IPS-18c (cell line): ENCODE results near the gene DTD1.

Source experiments
- H3K4me3 ChIP-seq: 2 replicates; pipeline ENCODE4 v1.7.0; 2013; ENCODE audit warnings: low read depth, mild to moderate bottlenecking, low read length, moderate library complexity; ENCODE audit not compliant: insufficient read depth
- H3K9me3 ChIP-seq: one replicate; pipeline ENCODE4 v1.6.1; 2013; ENCODE audit warnings: mild to moderate bottlenecking, low read length, moderate library complexity; ENCODE audit not compliant: control insufficient read depth, insufficient read depth

The DTD1 gene

GRCh38 chr20:18587665-18588573 lies at the start of gene DTD1:
Gene DTD1, plus strand, starts transcription at chr20:18588054. Its CDS starts 19 bp downstream, at chr20:18588073.
- Histone ChIP-seq H3K9me3 (peaks cover 2% of the 10 kb centered on the region), H3K4me3 (peak within 1 kb of the TSS; percentile 77)

DNA sequence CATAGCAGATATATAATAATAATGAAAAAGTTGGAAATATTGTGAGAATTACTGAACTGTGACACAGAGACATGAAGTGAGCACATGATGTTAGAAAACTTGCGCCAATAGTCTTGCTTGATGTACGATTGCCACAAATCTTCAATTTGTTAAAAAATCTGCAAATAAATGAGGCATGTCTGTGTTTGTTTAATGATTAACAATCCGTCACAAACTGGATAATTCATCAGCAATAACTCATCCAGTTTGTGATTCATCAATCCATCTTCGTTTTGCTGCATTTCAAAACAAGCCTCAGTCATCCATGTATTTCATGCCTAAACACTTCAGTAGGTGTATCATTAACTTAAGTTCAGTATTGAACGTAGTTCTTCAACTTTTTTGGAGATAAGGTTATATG lies 46.1 kb upstream of the DTD1 start:
- no peak overlapping the region for H3K4me3 ChIP-seq
- no peaks in the 10 kb centered on the region for H3K9me3 ChIP-seq

DNA sequence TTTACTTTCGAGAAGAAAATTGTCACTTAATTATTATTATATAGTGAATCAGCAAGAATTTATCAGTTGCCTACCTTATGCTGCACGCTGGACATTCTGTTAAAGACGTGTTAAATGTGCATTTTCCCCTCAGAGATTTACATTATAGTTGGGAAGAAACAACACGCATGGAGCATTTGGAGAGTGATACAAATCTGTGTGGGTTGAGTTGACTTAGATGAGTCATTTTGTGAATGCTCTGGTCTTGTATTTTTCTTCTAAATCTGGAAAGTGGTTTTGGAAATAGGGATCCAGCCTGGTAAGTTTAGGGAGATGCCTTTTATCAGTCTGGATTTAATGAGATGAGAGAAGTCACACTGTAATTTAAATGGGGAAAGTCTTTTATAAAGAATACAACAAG lies 44.6 kb upstream of the DTD1 start:
- Histone ChIP-seq H3K9me3 (no peaks in the 10 kb centered on the region), H3K4me3 (no peak overlapping the region)

GRCh38 chr20:18543932-18544331 lies 43.9 kb upstream of the DTD1 start:
- Histone ChIP-seq H3K4me3 (no peak overlapping the region), H3K9me3 (no peaks in the 10 kb centered on the region)

GRCh38 chr20:18545566-18545965 lies 42.3 kb upstream of the DTD1 start:
- Histone ChIP-seq H3K9me3 (no peaks in the 10 kb centered on the region), H3K4me3 (no peak overlapping the region)

DNA sequence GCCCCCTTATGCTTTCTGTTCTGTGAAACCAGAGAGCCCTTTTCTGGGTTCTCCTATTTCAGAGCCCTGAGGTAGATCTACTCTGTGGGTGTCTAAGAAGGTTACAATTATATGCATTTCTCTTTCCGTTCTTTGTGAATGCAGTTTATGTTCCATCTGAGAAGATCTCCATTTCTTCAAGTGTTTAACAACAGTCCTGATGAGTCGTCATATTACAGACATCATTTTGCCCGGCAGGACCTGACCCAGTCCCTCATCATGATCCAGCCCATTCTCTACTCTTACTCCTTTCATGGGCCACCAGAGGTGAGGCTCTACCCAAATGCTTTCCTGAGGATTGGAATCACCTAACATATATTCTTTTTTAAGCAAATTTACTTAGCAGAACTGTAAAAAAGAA lies 39.4 kb upstream of the DTD1 start:
- Histone ChIP-seq H3K9me3 (no peaks in the 10 kb centered on the region), H3K4me3 (no peak overlapping the region)

DNA sequence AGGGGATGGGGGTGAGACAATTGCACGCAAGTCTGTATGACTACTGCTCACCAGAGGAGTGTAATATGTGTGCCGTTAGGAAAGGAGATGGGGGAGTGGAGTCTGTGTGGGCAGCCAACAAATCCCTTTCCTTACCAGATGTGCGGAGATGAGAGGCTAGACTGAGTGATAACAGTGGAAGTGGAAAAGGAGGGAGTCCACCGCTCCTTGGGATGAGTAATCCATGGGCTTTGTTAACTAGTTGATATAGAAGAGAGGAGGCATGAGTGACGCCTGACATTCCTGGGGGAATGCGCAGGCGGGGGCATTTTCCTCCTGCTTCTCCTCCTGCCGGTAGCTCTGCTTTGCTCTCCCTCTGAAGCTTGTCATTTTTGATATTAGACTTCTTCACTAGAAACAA lies 34.1 kb upstream of the DTD1 start:
- Histone ChIP-seq H3K9me3 (no peaks in the 10 kb centered on the region), H3K4me3 (no peak overlapping the region)

DNA sequence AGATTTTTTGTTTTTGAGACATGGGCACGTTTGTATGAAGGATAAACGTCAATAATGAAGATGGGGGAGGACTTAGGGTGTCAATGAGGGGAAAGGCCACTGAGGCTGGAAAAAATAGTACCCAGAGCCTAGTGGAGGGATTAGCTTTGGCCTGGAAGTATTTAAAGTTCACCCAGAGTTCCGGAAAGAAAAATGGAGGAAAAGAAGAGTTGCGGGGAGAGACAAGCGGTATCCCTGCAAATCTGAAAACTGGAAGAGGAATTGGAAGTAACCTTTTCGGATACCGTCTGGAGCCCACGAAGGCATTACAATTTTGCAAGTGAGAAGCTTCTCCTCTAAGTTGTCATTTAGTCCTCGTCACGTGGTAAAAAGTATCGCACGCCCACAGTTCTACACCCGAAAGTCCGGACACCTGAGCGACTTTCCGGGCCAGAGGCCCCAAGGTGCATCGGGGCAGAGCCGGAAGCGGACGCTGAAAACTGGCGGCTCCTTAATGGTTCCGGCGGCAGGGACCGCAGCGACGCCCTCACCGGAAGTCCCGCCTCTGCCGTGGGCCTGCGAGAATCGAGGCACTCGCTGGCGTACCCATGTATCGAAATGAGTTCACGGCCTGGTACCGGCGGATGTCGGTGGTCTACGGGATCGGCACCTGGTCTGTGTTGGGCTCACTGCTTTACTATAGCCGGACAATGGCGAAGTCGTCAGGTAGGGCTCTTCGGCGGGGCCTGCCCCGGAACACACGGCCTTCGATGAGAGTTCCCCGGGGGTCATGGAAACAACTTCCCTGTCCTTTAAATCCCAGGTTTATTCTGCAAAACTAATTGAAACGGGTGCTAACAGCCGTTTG lies 20.7 kb upstream of the DTD1 start, which contains the start of gene SMIM26:
SMIM26 (plus strand) TSS at position 541 of the 847 bp plus-strand sequence; CDS start at position 588, 47 bp downstream.
- H3K9me3 ChIP-seq = no peaks in the 10 kb centered on the region
- peak within 1 kb of the TSS; percentile 90 for H3K4me3 ChIP-seq

GRCh38 chr20:18567739-18568091 lies 20.1 kb upstream of the DTD1 start:
- Histone ChIP-seq H3K9me3 (no peaks in the 10 kb centered on the region), H3K4me3 (peak overlapping the region; percentile 90)

DNA sequence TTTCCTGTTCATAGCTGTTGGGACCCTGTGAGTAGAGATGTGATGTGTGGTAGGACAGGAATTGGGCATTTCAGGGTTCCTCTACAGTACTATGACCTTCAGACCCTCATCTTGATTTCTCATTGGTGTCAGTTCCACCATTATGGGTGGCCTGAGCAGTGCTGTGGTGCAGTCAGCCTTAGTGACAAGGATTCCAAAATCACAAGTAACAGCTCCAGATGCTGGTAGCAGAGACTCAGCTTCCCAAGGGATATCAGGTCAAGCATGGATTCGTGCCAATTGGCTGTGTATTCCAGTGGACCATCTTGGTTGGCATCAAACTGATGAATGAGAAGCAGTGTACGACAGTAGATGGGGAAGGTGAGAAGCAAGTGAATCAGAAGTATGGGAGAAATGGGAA lies 16.8 kb upstream of the DTD1 start:
- Histone ChIP-seq H3K4me3 (no peak overlapping the region), H3K9me3 (no peaks in the 10 kb centered on the region)

DNA sequence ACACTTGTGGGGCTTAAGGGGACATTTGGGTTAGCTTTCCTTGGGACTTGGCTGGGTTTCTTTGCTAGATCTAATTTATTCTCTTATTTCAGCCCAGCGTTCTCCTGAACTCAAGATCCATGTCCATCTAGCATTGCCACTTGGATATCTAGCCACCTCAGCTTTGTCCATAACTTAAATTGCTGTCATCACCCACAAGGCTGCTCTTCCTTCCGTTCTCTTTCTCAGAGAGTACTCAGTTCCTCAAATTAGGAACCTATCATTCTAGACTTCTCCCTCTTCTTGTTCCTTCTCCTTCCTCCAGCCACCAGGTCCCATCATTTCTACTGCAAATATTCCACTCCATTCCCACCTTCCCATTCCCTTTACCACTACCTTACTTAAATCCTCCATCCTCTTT lies 16.3 kb upstream of the DTD1 start:
- Histone ChIP-seq H3K4me3 (no peak overlapping the region), H3K9me3 (no peaks in the 10 kb centered on the region)

DNA sequence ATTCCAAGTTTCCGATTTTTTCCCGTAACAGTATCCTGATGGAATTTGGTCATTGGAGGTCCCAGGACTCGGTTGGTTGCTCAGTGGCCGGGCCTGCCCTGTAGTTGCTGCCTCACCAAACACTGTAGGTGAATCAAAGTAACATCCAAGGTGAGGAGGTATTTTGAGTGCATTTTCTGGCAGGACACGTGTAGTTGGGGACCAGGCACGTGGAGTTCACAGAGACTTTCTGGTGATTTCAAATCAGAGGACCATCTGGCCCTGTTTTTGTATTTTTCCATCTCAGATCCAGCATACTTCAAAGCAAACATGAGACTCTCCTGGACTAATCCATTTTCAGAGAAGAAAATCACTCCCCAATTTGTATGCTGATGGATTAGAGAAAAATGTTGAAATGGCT lies 9.9 kb upstream of the DTD1 start:
- Histone ChIP-seq H3K4me3 (no peak overlapping the region), H3K9me3 (no peaks in the 10 kb centered on the region)

- H3K9me3 ChIP-seq = no peaks in the 10 kb centered on the region
- H3K4me3 ChIP-seq = no peak overlapping the region
Observed at GRCh38 chr20:18578581-18578980, 9.3 kb upstream of the DTD1 start.

GRCh38 chr20:18580012-18580411 lies 7.8 kb upstream of the DTD1 start:
- Histone ChIP-seq H3K4me3 (no peak overlapping the region), H3K9me3 (no peaks in the 10 kb centered on the region)

DNA sequence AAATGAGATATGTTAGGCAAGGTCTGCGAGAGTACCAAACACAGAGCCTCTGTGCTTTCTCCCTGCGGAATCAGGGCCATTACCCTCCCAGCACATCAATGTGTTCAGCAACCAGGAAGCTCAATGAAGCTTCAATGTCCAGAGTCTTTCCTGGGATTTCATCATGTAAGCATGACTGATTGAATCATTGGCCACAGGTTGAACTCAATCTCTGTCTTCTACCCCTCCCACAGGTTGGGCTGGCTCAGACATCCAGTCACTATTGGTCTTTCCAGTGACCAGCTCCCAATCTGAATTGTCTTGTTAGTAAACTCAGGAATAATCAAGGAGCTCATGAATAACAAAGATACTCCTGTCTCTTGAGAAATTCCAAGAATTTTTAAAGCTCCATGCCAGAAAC lies 2.7 kb upstream of the DTD1 start:
- H3K4me3 ChIP-seq = no peak overlapping the region
- H3K9me3 ChIP-seq = peaks cover 2% of the 10 kb centered on the region

- H3K4me3 ChIP-seq = peak overlapping the region; percentile 77
- peaks cover 2% of the 10 kb centered on the region for H3K9me3 ChIP-seq
Observed at GRCh38 chr20:18588574-18588933, 700 bp downstream of the DTD1 start.

DNA sequence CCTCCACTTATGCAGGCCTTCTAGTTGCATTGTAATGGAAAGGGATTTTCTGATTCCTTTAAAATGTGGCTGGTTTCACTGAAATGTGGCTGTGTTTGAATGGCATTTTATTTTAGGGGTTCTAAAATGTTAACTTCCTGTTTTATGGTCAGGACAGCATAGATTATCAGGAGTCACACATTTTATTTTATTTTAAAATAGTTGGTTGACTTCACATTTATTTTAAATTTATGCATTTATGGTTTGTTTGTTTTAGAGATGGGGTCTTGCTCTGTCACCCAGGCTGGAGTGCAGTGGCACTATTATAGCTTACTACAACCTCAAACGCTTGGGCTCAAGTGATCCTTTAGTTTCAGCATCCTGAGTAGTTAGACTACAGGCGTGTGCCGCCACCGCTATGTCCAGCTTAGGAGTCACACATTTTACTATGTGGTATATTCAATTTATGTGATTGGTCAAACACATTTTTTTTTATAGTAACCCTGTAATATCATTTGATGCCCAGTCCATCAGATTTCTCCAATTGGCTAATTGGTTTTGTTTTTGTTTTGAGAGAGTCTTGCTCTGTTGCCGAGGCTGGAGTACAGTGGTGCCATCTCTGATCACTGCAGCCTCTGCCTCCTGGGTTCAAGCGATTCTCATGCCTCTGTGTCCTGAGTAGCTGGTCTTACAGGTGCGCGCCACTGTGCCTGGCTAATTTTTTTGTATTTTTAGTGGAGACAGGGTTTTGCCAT lies 2.3 kb downstream of the DTD1 start:
- Histone ChIP-seq H3K9me3 (peaks cover 2% of the 10 kb centered on the region), H3K4me3 (no peak overlapping the region)
